ENCODE measurements around the gene KCTD20.

Gene KCTD20

GRCh38 chr6:36488221-36488620 lies 45.4 kb downstream of the KCTD20 start:
- Histone ChIP-seq H3K27ac (no peak overlapping the region), H3K4me3 (no peak overlapping the region)

- H3K27ac ChIP-seq = no peak overlapping the region
- no peak overlapping the region for H3K4me3 ChIP-seq
Observed at GRCh38 chr6:36489426-36489825, 46.6 kb downstream of the KCTD20 start.

GRCh38 chr6:36491378-36491965 lies 48.7 kb downstream of the KCTD20 start:
- no peak overlapping the region for H3K4me3 ChIP-seq
- no peak overlapping the region for H3K27ac ChIP-seq

DNA sequence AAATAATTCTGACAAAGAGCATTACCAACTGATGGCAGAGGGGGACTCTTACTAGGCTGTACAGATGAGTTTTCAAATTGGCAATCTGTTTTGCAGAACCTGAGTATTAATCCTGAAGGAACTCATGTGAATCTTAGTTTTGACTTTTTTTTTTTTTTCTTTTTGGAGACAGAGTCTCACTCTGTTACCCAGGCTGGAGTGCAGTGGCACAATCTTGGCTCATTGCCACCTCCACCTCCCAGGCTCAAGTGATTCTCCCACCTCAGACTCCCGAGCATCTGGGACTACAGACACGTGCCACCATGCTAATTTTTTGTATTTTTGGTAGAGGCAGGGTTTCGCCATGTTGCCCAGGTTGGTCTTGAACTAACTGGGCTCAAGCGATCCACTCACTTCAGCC lies 49.3 kb downstream of the KCTD20 start:
- H3K4me3 ChIP-seq = no peak overlapping the region
- H3K27ac ChIP-seq = no peak overlapping the region

GRCh38 chr6:36492621-36493020 lies 49.8 kb downstream of the KCTD20 start:
- H3K4me3 ChIP-seq = no peak overlapping the region
- H3K27ac ChIP-seq = no peak overlapping the region

DNA sequence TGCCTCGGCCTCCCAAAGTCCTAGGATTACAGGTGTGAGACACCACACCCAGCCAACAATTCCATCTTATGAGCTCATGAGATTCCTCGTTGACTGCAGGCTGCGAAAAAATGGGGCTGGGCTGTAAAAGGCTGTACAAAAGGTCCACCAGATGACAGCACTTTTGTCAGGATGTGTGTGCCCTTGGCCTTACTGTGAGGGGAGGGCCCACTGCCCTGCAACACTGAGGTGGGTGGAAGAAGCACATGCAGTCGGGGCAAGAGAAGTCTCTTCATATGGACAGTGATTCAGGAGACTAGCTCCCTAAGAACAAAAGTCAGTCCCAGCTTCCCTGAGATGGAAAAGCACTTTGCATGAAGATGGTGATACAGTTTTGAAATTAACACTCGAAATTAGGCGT lies 50.5 kb downstream of the KCTD20 start:
- Histone ChIP-seq H3K4me3 (no peak overlapping the region), H3K27ac (peak overlapping the region in 6 of 21 experiments; percentile 5 to 64 (median 32))

DNA sequence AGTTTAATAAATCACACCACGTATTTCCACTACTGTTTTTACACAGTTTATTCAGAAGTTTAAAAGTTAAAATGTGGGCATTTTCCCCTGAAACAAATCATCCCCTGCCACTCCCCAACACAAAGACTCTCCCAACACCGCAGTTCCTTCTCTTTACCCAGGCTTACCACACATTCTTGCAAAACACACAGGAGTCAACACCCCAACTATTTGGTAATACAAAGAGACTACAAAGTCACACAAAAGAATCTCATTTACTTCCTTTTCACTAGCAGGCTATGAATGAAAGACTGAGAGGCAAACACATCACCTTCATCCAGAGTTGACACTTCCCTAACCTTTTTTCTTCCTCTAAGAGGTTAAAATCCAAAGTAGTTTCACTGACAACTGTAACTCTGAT lies 51.1 kb downstream of the KCTD20 start:
- H3K27ac ChIP-seq = peak overlapping the region in 7 of 21 experiments; percentile 5 to 64 (median 29)
- no peak overlapping the region for H3K4me3 ChIP-seq

DNA sequence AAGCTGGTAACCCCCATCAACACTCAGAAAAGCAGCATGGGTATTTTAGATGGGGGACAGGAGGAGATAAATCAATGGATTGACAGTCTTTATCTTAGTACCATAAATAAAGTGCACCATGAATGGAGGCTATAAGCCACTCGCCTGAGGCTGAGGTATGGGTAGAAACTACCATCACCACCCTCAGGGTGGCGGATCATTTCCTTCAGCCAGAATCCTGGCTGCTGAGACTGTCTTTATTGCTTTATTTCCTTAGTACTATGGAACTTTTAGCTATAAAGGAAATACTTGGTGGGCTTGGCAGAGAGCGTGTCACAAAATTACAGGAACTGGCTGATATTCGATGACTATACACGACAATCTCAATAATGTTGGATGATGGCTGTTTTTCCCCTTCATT lies 52.3 kb downstream of the KCTD20 start:
- no peak overlapping the region for H3K4me3 ChIP-seq
- H3K27ac ChIP-seq = peak overlapping the region in 1 of 21 experiments; percentile 27

DNA sequence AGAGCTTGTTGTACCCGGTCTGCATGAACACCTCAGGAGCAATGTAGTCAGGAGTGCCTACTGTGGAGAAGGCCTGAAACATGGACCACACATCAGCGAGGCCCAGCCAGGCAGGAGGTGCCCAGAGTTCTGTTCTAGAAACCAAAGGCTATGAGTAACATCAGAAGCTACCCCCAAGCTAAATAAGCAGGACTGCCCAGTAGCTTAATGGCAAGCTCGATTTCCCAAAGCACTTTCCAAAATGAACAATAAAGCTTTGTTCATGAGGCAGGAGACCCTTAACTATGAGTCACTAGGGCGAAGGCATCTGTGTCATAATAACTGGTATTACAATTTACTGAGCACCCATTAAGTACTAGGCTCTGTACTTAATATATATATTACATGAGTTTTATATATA lies 57.1 kb downstream of the KCTD20 start:
- Histone ChIP-seq H3K4me3 (no peak overlapping the region), H3K27ac (no peak overlapping the region)

DNA sequence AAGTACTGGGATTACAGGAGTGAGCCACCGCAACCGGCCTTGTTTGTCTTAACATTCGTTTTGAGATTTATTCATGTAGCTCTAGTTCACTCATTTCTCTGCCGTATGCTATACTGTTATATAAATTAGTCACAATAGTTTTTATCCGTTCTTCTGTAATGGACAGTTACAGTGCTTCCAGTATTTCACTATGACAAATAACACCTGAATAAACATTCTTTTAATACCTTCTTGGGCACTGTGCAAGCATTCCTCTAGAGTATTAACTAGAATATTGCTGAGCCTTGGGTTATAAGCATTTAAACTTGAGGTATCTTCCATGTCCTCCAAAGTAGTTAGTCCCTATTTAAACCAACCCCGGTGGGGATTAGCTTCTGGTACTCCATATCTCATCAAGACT lies 58.9 kb downstream of the KCTD20 start:
- H3K27ac ChIP-seq = no peak overlapping the region

GRCh38 chr6:36504181-36504580 lies 61.4 kb downstream of the KCTD20 start:
- no peak overlapping the region for H3K4me3 ChIP-seq
- H3K27ac ChIP-seq = peak overlapping the region in 1 of 21 experiments; percentile 3

More for the DNA sequence above, 58.9 kb downstream of the KCTD20 start:
- no peak overlapping the region for H3K4me3 ChIP-seq

DNA sequence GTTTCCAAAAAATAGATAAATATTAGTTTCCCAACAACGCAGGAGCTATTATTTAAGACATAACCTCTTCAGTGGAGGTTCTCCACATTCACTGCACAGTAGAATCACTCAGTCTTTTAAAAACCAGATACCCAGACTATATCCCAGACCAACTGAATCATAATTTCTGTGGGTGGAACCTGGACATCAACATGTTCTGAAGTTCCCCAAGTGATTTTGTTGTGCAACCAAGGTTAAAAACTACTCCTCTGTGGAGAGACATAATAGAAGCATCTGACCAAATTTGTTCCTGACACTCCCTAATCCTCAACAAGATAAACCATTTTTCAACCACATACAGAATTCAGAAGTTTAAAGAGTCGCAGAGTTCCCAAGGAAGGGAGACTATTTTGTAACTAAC lies 62.2 kb downstream of the KCTD20 start:
- H3K4me3 ChIP-seq = no peak overlapping the region
- peak overlapping the region in 1 of 21 experiments; percentile 38 for H3K27ac ChIP-seq

- Histone ChIP-seq H3K4me3 (no peak overlapping the region), H3K27ac (peak overlapping the region in 1 of 21 experiments; percentile 13)
Observed at GRCh38 chr6:36505744-36506534, 63.1 kb downstream of the KCTD20 start.

DNA sequence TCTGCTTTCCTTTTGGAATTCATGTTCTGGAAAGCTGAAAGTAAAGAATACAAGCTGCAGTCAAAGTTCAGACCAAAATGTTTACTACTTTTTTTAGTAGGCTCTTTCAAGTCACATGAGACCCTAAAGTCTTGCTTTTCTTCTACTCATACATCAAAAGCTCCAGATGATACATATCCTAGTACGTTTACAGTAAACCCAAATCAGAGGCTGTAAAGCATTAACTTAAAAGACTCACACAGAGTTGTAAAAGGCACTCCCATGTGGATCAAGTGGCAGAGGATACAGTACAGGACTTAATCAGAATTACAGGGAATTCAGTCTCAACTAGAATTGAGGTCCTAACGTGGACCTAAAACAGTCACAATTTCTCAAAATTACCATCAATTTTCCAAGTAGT lies 63.8 kb downstream of the KCTD20 start:
- Histone ChIP-seq H3K4me3 (no peak overlapping the region), H3K27ac (peak overlapping the region in 1 of 21 experiments; percentile 33)

- no peak overlapping the region for H3K27ac ChIP-seq
- no peak overlapping the region for H3K4me3 ChIP-seq
Observed at GRCh38 chr6:36508532-36508931, 65.7 kb downstream of the KCTD20 start.

DNA sequence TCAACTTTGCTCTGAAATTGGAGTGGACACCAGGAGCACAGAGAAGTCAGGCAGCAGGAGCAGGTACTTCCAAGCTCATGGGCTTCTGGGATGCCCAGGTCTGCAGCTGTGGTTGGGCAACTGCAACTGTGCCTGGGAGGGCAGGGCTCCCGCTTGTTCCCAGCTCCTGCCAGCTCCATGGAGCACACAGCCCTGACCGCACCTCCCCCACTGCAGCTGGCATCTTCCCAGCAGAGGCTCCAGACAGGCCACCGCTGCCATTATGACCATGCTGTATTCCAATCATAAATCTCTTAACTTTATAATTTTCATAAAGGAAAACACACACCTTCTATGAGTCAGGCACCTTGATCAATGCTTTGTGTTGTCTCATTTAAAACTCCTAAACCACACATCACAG lies 67.6 kb downstream of the KCTD20 start:
- H3K4me3 ChIP-seq = no peak overlapping the region
- H3K27ac ChIP-seq = no peak overlapping the region

DNA sequence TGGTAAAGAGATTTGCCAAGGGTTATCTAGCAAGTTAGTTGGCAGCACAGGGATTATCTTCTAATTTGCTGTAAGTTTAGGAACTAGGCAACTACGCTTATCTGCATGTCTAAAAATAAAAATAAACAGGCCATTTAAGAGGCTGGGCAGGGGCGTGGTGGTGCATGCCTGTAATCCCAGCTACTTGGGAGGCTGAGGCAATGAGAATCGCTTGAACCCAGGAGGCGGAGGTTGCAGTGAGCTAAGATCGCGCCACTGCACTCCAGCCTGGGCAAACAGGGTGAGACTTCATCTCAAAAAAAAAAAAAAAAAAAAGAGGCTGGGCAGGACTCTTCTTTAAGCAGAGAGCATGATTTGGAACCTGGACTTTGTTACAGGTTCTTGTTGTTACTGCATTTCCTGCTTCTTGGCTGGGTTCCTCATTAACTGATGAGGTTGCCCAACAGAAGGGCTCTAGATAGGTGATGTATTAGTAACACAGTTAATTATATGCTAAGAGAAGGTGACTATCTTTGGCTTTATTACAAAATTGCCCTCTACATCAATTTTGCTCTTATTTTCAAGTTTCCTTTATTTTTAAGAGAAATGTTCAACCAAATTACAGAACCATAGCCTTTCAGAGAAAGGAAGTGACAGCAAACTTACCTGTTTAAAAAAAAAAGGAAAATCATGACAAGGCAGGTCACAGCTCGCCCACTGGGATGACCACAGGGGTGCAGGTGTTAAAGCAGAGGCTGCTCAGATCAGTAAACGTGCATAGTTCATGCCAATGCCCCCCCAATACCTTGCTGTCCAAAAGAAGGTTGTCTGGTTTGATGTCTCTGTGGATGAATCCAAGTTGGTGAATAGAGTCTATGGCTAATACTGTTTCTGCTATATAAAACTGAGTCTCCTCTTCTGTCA lies 72.0 kb downstream of the KCTD20 start:
- Histone ChIP-seq H3K27ac (peak overlapping the region in 2 of 21 experiments; percentile 11 to 21), H3K4me3 (no peak overlapping the region)

- H3K4me3 ChIP-seq = no peak overlapping the region
- H3K27ac ChIP-seq = peak overlapping the region in 2 of 21 experiments; percentile 19 to 49
Observed at GRCh38 chr6:36515844-36516243, 73.0 kb downstream of the KCTD20 start.

- no peak overlapping the region for H3K4me3 ChIP-seq
- H3K27ac ChIP-seq = peak overlapping the region in 3 of 21 experiments; percentile 5 to 49 (median 6)
Observed at GRCh38 chr6:36516559-36516958, 73.8 kb downstream of the KCTD20 start.

- no peak overlapping the region for H3K27ac ChIP-seq
- H3K4me3 ChIP-seq = no peak overlapping the region
Observed at GRCh38 chr6:36516988-36517387, 74.2 kb downstream of the KCTD20 start.

Data from skin epidermis (tissue), 12 donors.